GM19324 (cell line): Measurements from ENCODE around the gene LGALS4.
"Not testable (repeated sequence)": the region's sequence is repeated elsewhere in the genome, so short reads cannot be mapped to it uniquely, and the experiment has no call there.

ENCODE experiments used
- ATAC-seq: cut with Tn5 transposase; IDR thresholded peaks from one replicate; pipeline ENCODE4 v1.9.1; 2021; ENCODE audit warnings: mild to moderate bottlenecking, moderate library complexity; ENCODE audit not compliant: unreplicated experiment, low FRiP score

Gene LGALS4

DNA sequence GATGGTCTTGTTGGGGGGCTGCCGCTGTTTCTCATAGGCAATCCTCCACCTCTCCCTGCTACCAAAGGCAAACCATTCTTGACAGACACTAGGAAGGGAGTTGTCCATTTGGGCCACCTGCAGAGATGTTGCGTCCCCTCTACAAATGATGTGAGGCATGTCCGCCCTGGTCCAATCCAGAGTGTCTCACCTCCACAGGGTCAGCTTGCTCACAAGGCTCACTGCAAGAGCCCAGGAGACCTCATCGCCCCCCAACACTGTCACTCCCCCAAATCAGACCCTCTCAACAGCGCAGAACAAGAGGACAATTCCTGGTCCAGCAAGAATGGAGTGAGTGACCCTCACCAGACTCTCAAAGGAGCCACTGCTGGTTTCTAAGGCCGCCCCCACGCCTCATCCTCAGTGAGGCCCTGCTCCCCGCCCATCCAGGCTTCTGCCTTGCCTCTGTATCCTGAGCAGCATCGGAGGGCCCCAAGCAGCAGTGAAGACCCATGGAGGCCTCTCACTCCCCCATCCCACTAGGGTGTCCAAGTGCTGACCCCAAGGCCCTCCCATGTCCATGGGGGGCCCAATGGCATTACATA is 30.5 kb upstream of the LGALS4 start:
- ATAC-seq: no peak

DNA sequence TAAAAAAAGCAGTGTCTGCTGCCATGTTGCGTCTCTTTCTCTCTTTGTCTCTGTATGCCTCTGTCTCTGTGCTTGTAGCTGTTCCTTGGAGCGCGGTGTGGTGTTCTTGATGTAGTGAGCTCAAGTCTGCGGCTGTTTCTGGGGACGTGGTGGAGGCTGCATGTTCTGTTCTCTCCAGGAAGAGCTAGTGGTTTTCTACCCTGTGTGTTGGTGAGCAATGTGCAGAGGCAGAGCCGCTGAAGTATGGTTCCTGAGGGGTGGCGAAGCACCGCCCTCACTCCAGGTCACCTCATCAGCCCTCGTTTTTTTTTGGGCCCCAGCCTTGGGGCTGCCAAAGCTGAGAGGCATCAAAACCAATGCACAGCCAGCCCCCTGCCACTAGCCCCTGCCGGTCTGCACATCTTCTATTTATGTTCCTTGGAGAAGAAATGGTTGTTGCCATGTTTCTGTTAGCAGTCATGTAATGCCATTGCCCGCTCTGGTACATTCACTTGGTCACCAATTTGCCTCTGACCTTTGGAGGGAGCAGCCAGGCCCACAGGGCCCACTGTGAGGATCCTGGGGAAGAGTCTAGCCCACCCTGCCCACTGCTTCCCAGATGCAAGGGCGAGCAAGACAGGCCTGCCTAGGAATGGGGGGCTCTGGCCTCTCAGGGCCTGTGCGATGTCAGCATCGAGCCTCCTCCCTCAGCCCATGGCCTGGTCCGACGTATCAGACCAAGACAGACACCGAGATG is 29.9 kb upstream of the LGALS4 start:
- ATAC-seq: no peak

DNA sequence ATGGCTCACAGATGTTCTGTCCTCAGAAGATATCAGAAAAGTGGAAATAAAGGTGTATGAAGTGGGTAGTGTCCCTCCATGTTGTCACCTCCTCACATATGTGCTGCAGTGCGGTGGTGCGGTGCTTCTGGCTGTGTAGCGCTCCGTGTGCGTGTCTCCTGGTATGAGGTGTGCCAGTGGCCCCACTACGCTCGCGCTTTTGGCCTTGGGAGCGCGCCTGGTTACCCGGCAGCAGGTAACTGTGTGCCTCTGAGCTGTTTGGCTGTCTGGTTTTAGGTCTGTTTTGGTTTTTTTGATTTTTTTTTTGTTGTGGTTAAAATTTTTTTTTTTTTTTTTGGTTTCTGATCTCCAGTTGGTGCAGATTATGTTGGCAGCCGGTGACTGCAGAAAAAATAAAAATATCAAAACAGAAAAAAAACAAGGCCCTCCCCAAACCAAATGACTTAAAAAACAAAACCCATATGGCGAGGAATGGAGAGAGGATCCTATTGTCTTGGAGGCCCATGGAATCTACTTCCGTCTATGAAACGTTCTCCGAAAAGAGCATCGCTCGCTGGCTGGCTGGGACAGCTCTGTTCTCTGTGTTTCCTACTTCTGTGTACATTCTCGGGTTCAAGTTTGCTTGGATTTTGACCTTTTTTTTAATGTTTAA is 29.2 kb upstream of the LGALS4 start:
- ATAC-seq: no peak

DNA sequence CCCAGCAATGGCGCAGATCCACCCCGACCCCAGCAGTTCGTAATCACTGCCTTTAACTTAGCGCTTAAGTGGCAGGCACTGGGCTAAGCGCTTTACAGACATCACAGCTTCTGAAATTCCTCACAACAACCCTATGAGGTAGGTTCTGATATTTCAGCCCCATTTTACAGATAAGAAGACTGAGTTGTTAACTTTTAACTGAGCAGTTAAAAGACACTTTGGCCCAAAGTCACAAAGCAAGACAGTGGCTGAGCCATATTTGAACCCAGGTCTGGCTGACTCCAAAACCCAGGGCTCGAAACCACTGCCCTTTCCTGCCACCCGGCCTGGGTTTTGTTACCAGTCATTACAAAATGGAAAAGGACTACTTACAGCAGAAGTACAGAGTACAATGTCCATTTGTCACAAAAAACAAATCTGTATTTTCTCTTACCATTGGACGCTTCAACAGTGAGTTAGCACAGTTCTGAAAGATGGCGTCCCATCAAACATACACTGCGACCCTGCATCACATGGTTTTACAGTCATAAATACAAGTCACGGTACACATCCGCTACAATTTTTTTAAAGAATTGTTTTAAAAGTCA is 28.5 kb upstream of the LGALS4 start:
- ATAC-seq: no peak

DNA sequence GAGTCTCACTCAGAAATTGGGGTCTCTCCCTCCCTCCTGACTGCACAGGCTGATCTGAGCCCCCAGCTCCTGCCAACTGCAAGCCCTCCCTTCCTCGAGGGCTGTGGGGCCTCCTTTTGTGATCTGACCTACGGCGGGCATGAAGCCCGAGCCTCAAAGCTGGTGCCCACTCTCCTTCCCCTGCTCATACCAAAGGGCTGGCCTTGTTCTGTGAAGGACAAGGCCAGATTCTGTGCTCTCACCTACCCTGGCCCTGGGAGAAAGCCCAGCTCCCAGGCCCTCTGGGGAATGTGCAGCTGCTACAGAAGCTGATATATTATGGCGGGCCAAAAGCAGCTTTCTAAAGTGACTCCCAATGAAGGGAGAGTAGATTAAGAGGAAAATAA is 27.8 kb upstream of the LGALS4 start:
- ATAC-seq: no peak

DNA sequence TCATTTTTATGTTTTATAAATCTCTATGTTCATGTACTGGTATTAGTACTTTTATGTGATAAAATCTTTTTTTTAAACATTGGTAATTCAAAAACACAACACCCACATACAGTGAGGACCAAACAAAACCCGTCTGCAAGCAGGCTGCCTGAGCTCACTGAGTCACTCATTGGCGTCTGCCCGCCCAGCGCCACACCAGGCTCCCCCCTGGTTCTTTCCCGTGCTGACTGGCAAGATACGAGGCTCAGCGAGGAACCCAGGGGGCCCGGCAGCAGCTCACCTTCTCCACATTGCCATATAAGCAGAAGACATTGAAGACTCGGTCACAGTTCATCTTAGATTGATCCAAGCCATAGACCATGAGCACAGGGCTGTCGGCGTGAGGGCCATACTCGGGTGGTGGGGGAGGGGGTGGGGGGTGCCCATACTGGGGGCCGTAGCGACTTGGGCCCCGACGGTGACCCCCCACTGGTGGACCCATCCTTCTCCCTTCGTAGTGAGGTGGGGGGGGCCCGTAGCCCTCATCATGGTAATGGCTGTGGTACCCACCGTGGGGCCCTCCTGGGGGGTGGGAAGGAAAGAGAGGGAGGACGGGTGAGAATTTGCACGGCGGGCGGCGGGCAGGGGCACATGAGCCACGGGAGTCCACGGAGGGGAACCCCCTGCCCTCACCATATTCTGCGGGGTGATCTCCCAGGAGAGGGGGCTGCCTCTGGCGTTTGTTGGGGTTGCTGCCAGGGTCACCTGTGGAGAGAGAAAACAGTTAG is 27.3 kb upstream of the LGALS4 start:
- no peak for ATAC-seq

DNA sequence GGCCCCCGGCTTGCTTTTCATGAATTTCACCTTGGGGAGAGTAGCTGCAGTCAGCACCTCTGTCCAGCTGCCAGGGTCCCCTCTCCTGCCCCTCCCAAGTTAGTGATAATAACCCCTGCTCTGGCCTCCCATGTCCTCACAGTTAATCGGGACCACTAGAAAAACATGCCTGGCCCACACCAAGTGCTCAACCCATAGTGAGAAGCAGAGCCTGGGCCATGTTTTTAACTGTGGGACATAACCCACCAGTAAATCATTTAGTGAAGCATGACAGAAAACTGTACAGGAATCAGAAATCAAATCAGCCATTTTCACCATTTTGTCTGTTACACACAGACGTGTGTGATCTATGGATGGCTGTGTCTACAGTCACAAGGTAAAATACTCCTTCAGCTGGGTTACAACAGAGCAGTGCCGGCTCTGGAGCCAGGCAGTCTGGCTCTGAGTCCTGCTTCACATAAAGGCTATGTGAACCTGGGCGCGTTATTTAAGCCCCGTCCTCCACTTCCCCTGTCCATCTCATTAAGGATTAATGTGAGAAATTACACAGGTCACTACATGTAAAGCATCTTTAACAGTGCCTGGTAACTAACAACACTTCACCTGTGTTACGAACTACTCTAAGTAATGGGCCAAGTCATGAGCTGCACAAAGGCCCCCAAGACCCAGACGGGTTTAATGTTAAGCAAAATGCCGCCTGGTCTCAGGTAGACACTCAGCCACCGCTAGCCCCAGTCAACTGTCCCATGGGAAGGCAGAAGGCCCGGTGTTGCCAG is 26.4 kb upstream of the LGALS4 start:
- no peak for ATAC-seq

DNA sequence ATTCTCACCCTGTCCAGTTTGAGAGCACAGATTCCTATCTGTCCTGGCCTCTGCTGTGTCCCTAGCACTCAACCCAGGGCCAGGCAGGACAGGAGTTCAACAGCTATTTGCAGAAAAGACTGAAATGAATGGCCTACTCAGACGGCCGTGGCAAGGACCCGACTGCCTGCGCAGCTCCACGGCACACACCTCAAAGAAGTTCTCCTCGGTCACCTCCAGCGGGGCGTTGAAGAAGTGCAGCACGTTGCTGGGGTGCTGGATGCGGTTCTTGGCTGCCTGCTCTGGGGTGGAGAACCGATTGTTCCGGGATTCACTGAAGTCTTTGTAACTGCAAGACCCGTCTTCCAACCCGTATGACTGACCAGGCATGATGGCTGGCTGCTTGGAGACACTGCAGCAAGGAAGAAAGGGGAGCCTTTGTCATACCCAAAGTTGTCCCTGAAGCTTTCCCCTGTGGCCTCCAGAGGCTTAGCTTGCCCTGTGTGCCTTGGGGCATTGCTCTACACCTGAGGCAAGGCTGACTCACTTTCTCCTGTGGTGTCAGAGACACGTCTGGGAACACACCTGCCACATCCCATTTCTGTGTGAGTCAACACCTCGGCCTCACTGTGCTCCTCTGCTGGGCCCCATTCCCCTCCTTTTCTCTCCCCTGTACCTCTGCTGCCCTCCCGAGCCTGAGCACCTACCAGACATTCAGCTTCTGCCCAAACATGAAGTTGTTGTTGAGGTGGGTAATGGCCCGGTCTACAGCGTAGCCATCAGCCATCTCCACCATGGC is 25.7 kb upstream of the LGALS4 start:
- no peak for ATAC-seq

DNA sequence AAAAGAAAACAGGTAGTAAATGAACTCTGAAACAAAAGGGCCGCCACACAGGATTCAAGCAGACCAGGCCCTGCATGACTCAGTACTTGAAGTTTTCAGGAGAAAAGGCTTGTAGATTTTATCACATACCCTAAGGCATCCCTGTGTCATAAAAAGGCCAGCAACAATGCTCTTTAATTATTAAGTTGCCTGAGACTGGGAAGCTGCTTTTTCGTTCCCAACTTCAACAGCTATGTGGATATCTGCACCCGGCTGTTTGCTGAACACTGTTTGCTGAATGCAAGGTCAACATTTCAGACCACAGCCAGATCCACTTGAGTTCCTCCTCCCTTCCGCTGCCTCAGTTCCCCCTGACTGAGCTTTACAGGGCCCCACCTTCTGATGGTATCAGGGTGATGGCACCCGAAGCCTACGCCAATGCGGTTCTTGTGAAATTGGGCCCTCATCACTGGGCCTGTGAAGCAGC is 24.9 kb upstream of the LGALS4 start:
- ATAC-seq: no peak

DNA sequence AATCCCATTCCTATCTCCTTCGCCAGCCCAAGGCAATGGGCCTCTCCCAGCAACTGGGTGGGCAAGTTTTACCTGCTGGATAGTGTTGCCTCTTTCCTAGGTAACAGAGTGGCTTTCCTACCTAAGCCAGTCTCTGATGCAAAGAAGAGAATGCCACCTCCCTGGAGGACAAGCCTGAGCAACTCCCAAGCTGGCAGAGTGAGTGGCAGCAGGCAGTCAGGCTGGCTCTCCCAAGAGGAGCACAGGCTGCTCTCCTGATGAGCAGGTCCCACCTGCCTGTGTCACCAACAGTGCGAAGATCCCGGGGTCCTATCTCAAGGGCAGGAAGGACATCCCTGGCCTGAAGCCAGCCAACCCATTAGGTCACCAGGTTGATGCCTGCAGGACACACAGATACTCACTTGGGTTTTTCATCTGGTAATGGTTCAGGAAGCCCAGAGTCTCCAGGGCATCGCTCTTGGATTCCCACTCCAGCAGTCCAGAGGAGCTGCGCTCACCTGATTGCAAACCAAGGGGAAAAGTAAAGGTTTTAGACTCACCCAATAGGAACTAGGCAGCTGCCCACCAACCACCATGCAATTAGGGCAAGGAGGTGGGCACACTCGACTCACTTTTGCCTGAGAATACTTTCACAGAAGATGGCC is 24.4 kb upstream of the LGALS4 start:
- ATAC-seq: no peak

DNA sequence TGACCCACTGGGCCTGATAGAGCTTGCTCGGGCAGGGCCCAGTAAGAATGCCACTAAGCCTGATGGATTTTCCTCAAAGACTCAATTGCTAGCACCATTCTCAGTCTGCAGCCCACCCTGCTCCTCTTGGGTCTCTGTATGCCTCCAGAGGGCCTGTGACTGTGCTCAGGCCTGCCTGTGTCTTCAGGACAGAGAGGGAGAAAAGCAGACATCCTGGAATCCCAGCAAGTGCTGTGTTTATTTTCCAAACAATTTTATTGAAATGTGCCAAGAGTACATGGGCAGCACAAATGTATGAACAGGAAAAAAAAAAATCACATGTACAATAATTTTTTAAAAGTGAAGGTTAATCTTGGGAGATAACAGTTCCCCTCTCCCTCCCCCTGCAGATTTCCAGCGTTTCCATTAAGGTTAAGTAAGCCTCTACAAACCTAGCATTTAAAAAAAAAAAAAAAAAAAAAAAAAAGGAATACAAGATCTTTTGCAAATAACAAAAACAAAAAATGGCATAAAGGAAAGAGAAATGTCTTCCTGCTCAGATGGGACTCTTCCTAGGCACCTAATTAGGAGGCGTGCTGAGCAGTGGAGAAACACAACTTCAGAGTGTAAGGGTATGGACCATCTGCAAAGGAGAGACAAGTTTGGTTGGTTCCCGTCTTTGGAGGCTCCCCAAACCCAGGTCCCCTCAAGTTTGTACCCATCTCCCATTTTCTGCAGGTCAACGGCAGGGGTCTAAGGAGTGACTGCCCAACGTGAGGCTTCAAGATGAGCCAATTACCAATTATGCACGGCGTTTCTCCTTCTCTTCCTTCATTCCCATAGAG is 23.6 kb upstream of the LGALS4 start:
- ATAC-seq: no peak

DNA sequence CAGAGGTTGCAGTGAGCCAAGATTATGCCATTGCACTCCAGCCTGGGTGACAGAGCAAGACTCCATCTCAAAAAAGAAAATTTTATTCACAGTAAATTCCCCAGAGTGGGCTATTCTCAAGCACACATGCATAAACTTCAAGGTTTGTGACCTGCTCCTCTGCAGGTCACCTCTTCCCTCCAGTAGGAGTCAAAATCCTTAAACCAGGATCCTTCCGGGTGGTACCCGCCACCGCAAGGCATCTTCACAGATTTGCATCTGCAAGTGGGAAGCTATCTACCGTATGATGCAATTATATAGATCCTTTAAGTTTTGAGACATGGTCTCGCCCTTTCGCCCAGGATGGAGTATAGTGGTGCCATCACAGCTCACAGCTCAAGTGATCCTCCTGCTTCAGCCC is 21.8 kb upstream of the LGALS4 start:
- ATAC-seq: no peak

DNA sequence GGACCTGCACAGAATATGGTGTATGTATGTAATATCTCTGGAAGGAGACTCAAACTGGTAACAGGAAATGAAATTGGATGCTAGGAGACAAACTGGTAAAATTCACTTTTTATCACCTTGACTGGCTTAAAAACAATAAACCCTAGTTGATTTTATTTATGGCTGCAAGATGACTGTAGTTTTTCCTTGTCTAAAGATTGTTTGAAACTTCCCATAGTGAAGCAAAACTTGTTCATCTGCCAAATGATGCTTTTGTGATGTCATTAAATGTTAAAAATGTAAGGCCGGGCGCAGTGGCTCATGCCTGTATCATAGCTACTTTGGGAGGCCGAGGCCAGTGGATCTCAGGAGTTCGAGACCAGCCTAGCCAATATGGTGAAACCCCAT is 21.4 kb upstream of the LGALS4 start:
- ATAC-seq: no peak

DNA sequence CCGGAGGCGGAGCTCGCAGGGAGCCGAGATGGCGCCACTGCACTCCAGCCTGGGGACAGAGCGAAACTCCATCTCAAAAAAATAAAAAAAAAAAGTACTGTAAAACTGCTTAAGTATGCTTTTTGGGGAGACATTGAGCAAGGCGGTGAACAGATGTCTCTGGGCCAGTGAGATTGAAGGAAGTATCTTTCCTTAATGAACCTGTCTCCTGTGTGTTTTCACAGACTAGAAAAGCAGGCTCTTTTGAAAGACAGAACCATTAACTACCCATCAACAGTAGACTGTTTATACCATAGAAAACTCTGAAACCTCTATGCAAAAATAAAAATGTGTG is 20.3 kb upstream of the LGALS4 start:
- ATAC-seq: no peak

DNA sequence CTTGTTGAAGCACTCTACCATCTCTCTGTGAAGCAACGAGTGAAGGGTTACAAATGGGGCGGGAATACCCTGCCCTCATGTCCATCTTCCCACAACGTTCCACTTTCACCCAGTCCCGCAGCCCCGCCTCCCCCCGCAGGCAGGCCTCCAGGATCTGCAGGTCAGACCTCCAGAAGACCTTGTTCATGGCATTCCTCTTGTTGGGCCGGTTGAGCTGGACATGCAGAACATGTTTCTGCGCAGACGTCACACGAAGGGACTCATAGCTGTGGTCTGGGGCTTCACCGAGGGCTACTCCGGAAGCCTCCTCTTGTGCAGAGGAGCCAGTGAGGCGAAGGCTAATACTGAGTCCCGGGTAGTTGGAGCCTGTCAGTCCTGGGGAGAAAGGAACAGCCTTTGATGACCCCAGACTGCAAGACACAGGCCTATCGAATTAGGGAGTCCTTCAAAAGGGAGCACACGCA is 18.4 kb upstream of the LGALS4 start:
- ATAC-seq: peak; percentile 30

DNA sequence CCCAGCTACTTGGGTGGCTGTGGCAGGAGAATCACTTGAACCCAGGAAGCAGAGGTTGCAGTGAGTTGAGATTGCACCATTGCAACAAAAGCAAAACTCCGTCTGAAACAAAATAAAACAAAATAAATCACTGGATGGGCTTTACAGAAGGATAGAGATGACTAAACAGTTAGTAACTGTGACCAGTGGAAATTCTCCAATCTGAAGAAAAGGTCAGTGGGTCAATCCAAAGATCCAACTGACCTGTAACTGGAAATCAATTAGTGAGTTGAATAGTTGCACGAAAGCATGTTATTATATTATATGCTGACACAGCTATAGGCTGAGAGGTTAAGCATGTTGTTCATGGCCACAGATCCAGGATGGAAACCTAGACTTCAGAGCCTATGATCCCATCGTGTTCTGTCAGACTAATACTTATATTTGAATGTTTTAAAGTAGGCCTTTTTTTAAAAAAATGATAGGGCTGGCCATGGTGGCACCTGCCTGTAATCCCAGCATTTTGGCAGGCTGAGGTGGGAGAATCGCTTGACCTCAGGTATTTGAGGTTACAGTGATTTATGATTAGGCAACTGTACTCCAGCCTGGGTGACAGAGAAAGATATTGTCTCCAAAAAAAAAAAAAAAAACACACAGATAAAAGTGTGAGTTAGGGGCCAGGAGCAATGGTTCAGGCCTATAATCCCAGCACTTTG is 17.4 kb upstream of the LGALS4 start:
- ATAC-seq: no peak

DNA sequence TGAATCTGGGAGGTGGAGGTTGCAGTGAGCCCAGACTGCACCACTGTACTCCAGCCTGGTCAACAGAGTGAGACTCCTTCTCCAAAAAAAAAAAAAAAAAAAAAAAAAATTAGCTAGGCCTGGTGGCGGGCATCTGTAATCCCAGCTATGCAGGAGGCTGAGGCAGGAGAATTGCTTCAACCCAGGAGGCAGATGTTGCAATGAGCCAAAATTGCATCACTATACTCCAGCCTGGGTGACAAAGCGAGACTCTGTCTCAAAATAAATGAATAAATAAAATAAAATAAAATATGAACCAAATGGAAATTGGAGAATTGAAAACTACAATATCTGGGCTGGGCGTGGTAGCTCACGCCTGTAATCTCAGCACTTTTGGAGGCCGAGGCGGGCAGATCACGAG is 16.5 kb upstream of the LGALS4 start:
- ATAC-seq: not testable (repeated sequence)
